Stimulated activated CD8-positive, alpha-beta memory T cell treated with anti-CD3 and anti-CD28 coated beads, Interleukin-12 subunit alpha, Interleukin-12 subunit beta, amount 100 ng/mL, for 24 hours (primary cell): ENCODE data around the gene NOC3L.

Experiments
- DNase-seq: peaks from one replicate; pipeline ENCODE4 v3.0.0-alpha.2; 2020; ENCODE audit errors: extremely low read depth

The NOC3L gene

DNA sequence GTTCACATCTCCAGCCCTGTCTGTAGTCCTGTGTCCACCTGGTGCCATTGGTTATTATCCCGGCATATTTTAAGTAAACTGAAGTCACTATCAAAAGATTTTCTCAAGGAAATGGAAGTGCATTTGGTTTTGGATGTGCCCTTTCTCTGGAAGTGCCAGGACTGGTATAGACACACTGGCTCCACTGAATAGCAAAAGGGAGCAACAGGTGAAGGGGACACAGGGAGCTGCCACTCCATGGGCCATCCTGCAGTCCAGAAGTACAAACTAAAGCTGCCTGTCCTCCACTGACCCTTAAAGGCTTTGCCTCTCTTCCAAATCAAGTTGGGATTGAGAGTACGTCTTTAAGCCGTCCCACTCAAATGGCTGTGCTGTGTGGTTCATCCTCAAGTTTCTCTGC is 62.7 kb downstream of the NOC3L start:
- no peak for DNase-seq

DNA sequence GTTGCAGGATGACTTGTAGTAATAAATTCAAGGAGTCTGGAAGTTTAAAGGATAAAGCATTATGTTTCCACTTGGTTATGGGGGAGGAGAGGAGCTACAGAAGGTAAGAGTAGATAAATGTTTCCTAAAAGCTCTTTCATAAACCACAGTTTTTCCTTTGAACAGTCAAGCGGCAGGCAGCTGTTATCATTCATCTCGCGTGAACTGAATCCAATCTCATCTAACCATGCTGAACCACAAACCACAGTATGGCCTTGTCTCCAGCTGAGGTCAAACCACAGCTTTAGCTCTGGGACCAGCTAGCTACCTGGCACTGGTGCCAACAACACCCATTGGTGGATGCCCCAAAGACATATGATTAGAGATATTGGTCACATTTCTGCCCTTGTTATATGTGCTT is 63.3 kb downstream of the NOC3L start:
- no peak for DNase-seq

DNA sequence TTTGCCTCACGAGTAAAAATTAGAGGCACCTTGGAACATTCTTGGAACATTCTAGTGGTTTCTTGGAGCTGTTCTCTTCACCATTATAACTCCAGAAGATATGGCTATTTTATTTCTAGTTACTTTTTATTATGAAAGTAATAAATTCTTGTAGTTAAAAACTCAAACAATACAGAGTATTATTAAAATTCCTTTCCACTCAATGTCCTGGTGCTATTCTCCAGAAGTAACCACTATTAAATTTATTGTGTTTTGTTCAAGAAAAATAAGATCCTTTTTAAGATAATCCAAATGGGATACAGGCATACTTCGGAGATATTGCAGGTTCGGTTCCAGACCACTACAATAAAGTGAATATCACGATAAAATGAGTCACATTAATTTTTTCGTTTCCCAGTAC is 68.6 kb downstream of the NOC3L start:
- no peak for DNase-seq

DNA sequence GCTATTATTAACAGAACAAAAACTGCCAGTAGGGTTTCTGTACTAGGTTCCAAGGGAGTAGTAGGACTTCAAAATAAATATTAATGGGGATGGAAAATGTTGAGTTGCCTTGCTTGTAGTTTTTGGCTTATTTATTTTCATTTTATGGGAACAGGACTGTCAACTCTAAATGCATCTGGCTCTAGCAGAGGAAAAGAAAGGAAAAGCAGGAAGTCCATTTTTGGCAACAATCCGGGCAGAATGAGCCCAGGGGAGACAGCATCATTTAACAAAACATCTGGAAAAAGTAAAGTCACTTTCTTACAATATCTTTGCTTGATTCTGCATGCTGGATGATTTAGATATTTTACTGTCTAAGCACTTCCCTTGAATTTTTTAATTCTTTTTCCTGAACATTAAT is 69.4 kb downstream of the NOC3L start:
- DNase-seq = no peak

DNA sequence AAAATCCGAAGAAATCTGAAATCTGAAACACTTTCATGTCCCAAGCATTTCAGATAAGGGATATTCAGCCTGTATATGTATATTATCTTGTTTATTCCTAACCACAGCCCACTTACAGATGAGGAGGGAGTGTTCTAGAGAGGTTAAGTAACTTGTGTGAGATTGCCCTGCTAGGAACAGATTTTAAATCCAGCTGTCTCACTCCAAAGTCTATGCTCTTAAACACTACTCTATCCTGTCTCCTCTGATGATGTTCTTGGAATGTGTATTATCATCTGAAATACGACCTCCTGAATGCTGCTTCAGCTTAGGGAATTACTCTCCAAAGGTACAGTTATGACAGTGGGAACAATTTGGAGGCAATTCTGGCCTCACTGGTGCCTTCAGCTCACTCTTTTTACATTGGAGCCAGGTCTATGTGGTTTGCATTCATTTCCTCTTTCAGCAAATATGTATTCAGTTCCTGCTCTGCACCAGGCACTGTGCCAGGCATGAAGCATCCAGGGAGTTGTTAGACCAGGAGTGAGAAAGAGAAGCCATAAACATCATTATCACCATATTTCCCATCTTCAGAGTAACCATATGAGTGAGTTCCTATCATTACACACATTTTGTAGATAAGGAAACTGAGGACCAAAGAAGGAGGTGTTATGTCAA is 70.2 kb downstream of the NOC3L start:
- DNase-seq = no peak

DNA sequence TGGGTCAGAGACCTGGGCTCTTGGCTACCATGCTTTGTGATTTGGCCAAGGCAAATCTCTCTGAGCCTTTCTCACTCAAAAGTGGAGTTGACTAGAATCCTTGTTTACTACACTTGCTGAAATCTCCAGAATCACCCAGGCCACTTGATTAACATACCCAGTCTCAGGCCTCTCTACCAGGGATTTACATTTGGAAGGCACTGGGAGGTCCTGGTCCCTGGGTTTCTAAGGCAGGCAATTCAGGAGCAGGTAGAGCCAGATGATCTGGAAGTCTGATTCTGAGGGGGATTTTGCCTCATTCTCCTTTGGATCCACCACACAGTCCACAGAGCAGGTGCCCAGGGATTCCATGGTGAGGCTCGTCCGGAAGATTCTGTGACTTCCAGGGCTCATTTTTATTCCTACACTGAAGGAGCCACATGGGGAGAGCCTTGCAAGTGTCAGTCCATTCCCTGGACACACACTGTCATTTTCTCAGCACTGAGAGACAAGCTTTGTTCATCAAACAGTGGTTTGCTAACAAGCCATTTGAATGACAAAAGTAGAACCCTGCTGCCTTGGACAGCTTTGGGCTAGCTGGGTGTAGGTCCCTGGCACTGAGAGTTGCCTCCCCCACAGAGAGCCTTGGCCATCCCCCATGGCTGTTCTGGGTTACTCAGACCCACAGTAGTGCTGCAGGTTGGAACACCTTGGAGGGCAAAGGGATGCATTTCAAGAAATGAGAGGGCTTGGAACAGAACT is 74.2 kb downstream of the NOC3L start:
- DNase-seq = no peak

DNA sequence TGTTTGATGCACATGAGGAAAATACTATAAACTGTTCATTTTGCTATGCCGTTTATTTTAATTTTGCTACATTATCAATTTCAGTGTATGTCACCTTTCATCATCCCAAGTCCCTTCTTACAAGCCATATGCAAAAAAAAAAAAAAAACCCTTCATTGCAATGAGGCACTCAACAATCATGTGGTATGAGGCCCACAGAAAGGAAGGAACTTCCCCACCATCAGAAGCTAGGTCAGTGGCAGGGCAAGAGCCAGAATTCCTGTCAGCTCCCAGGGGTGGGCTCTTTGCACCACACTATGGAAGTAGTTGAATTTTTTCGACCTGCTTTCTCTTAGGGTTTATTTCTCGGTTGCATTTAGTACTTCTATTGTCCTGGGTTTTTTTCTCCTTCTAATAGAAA is 75.4 kb downstream of the NOC3L start:
- DNase-seq = no peak

DNA sequence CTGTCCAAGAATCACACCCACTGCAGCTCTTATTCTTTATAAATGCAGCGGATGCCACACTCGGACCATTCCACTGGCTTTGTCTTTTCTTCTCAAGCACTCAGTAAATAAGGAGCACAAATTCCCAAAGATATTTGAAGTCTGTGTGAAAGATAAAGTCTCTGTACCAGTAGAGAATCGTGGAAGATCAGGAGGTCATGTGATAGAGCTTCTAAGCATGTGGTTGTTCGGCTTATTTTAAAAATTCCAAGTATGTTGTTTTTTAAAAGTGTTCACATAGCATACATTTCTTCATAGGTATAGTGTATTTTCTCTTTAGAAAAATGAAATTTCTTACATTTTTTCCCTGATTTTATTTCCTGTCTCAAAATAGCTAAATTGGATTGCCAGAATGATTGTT is 75.8 kb downstream of the NOC3L start:
- DNase-seq = no peak

DNA sequence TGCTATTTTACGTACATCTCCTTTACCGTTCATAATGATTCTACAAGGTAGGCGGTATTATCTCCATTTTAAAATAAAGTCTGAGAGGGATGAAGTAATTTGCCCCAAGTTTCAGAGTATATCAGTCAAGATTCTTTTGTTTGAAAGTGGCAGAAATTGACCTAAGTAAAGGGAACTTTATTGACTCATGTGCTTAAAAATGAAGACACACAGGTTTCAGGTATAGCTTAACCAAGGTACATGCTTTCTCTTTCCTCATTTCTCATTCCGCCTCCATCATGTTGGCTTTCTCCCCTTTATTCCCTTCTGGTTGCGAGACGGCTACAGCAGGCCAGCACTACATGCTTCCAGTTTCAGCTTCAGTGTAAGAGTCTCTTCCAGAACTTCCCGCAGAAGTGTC is 77.5 kb downstream of the NOC3L start:
- DNase-seq = no peak
